Activated CD4-positive, CD25-positive, alpha-beta regulatory T cell treated with anti-CD3 and anti-CD28 coated beads, Interleukin-2, amount 50 U/mL, for 24 hours (primary cell): ENCODE results near the gene MAP4K4.
A peak's percentile ranks its signal among the peaks of the same experiment; 100 is the strongest.

Experiments
- ATAC-seq, 2 donors: fragments of 150-1000 bp; cut with Tn5 transposase; one replicate each; pipeline ENCODE4 v1.10.0; 2021; ENCODE audit warnings: mild to moderate bottlenecking in 1 of 2, moderate library complexity in 1 of 2

Gene MAP4K4

DNA sequence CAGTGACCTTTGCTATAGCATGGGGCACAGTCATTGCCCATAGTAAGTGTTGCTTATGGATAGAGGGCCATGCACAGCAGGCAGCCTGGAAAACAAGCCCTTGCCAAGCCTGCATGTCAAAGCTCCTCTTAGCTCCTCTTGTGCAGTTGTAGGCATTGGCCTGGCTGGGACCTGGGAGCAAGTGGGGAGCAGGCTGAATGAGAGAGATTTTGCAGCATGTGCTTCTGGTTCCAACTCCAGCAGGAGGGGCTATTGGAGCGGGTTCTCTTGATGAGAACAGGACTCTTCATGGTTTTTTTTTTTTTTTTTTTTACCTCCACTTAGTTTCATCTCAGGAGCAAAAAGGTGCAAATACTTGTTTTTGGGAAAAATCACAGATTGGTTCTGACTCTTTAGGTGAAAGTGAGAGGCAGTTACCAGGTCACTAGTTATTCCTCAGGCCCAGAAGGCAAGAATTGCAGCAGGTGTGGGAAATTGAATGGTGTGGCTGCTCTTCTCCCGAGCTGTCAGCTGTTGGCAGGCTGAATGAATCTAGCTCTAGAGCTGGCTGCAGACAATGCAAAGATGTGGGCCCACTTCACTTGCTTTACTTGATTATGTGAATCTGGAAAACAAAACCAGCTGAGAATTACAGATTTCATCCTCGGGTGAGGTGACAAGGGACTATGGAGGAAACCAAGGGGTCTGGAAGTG is 95.9 kb downstream of the MAP4K4 start:
- no peak for ATAC-seq

DNA sequence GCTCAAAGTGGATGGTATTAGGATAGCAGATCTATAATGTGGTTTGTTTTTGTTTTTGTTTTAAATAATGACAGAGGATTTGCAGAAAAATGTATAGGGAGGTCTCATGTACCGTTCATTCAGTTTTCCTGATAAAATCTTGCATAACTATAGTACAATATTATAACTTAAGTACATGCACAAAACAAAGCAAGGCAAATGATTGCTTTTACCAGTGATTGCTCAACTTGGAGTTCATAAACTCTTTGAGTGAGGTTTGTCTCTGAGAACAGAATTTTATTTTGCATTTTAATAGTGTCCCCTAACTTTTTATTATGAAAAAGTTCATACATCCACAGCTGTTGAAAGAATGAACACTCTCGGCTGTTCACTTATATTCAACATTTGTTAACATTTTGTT is 96.6 kb downstream of the MAP4K4 start:
- no peak for ATAC-seq

DNA sequence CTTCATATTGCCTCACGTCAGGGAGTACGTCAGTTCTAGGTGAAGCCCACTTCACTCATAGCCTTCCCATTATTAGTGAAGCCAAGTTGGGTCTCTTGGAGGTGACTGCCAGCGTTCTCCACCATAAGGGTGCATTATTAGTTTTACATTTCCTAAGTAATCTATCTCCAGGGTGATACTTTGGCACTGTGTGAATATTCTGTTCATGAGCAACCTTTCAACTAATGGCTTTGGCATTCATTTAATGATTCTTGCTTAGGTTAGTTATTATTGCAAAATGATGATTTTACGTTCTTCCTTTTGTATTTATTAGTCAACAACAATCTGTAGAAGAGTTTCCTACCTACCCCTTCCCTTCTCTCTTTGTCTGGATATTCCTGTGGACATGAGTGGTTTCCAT is 97.5 kb downstream of the MAP4K4 start:
- no peak for ATAC-seq

GRCh38 chr2:101796825-101797600 is 99.5 kb downstream of the MAP4K4 start:
- ATAC-seq = no peak

DNA sequence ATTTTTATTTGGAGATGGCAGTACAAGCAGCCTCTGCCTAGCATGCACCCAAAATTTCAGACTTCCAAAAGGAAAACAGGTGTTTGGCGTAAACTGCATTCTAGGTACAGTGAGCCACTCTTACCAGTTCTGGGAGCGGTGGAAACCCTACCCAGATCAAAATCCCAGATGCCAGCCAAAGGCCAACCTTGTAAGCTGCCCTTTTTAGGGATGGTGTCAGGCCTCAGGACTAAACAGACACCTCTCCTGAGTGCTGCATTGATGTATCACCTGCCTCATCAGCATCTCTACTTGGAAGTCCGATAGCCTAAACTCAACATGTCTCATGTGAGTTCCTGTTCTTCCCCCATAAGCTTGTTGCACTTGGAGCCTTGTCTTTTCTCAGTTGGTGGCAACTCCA is 104.0 kb downstream of the MAP4K4 start:
- no peak for ATAC-seq

DNA sequence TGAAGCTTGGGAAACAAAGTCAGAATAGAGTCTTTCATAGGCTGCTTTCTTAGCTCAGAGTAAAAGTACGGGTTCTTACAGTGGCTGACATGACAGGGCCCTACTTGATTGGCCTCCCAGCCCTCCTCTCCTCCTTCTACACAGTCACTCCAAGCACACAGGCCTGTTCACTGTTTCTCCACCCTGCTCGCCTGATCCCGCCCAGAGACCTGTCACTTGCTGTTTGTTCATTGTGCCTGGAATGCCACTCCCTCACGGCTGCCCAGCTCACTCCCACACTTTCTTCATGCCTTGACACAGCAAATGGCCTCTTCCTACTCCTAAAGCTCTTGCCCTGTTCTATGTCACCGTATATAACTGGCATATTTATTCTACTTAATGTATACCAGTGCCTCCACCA is 104.8 kb downstream of the MAP4K4 start:
- no peak for ATAC-seq

DNA sequence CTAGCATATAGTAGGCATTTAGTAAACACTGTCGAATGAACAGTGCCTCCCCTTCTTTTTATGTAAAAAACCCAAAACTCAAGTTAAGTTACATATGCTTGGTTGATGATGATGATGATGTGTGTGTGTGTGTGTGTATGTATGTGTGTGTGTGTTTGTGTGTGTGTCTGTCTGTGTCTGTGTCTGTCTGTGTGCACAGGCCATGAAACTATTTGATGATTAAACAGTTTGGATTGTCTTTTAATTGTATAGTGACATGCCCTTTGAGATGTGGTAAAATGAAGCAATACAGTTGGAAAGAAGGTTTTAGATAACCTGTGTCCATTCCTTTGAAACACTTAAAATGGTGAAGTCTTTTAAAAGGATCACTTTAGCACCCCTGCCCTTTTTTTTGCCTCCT is 105.6 kb downstream of the MAP4K4 start:
- ATAC-seq = no peak

- no peak for ATAC-seq
Observed at GRCh38 chr2:101803945-101804696, 106.6 kb downstream of the MAP4K4 start.

GRCh38 chr2:101805152-101806088 is 107.9 kb downstream of the MAP4K4 start:
- ATAC-seq = no peak

DNA sequence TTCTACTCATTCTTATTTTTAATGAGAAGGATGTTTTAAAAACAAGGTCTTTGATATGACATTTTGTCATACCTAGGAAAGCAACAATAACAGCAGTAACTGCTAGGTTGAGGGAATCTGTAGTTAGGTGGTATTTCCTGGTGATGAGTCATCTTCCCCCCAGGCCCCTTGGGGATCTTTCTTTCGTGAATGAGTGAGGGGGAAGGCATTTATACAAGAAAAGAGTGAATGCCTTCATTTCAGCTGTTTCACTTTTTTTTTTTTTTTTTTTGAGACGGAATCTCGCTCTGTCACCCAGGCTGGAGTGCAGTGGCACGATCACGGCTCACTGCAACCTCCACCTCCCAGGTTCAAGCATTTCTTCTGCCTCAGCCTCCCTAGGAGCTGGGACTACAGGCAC is 108.6 kb downstream of the MAP4K4 start:
- peak; percentile 44 to 62 for ATAC-seq

GRCh38 chr2:101806701-101807100 is 109.2 kb downstream of the MAP4K4 start:
- peak in 1 of 2 donors; percentile 7 for ATAC-seq

DNA sequence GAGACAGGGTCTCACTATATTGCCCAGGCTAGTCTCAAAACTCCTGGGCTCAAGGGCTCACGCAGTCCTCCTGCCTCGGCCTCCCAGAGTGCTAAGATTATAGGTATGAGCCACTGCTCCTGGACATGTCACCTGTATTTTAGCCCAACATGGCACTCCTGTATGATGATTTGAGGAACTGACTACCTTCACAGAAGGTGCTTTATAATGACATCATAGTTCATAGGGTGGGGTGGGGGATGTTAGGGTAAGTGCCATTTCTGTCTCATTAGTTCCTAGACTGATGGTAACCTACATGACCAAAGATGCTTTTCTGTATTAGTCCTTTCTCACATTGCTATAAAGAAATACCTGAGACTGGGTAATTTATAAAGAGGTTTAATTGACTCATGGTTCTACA is 109.7 kb downstream of the MAP4K4 start:
- ATAC-seq = no peak

DNA sequence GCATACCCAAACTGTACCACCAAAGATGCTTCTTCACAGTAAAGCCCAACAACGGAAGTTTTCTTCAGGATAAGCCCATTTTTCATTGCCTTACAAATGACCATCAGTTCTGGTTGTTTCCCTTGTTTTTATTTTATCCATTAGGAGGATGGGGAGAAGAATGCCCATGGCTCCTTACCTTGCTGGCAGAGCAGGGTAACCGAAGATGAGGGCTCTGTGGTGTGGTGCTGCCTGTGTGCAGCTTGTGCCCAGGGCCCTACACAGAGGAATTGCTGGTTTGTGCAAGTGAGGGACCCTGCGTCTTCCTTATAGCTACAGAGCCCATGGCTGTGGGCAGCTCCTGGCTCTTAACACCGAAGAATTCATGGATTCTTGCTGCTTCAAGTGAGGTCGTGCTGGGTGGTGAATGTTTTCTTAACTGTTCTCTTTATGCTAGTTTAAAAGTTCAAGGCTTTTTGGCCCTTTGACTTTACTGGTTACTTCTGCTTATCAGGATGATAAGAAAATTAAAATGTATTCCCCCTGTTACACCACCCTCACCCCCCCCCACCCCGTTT is 110.6 kb downstream of the MAP4K4 start:
- ATAC-seq = no peak

DNA sequence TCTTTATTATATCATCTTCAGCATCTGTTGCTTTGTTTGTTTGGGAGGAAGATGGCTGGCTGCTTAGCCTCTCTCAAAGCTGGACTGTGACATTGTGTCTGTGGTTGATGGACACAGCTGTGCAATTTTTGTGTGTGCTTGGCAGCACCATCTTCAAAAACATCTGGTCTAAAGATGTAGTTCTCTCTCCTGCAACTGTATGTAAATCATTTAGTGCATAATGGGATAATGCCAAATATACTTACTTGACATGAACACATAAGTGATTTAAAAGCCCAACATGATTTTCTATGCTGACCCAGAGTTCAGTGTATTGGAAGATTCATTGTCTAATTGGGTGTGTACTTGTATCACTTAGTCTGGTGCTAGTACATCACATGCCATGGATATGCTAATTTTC is 112.2 kb downstream of the MAP4K4 start:
- ATAC-seq = no peak

DNA sequence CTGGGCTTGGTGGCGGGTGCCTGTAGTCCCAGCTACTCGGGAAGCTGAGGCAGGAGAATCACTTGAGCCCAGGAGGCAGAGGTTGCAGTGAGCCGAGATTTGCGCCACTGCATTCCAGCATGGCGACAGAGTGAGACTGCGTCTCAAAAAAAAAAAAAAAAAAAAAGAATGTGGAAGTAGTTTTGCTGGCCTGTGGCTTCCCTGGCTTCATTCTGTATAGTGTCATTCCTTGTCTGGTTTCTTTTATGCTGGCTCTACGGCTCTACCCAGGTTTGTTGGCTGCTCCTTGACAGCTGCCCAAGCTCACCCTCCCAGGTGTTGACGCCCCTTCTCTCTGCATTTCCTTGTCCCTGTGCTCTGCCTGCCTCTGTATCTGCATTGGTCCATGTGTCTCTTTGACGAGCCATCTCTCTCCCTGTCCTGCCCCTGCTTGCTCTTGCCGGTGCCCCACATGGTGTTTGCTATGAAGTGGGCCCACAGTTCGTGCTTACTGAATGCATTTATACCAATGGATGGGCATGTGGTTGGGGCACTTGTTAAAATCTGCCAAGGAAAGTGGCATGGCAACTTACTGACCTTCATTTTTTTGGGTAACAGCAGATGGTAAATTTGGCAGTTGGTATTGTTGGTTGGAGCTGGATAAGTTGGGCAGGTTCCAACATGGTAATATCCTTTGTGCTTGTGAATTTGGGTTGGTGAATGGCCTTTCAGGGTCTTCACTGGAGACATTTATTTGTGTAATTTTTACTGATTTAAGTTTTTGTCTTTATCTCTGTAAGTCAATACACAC is 113.9 kb downstream of the MAP4K4 start:
- no peak for ATAC-seq

GRCh38 chr2:101812226-101812625 is 114.7 kb downstream of the MAP4K4 start:
- ATAC-seq = no peak

DNA sequence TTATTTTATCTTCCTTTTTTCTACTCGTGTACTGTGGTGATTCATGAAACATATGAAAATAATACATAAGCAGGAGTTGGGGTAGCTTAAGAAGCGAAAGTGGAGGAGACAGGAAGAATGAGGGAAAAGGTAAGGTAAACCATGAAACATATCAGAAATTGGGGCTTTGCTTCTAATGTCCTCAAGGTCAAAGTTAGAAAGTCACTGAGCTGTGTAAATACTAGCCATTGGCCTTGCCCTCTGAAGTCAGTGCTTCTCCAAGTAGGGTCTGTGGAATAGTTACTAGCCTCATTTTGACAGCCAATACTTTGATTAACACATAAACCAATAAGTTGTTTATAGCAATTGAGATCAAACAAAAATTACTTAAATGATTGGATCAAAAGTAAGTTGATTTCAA is 117.2 kb downstream of the MAP4K4 start:
- ATAC-seq = no peak

GRCh38 chr2:101815154-101815553 is 117.6 kb downstream of the MAP4K4 start:
- no peak for ATAC-seq

DNA sequence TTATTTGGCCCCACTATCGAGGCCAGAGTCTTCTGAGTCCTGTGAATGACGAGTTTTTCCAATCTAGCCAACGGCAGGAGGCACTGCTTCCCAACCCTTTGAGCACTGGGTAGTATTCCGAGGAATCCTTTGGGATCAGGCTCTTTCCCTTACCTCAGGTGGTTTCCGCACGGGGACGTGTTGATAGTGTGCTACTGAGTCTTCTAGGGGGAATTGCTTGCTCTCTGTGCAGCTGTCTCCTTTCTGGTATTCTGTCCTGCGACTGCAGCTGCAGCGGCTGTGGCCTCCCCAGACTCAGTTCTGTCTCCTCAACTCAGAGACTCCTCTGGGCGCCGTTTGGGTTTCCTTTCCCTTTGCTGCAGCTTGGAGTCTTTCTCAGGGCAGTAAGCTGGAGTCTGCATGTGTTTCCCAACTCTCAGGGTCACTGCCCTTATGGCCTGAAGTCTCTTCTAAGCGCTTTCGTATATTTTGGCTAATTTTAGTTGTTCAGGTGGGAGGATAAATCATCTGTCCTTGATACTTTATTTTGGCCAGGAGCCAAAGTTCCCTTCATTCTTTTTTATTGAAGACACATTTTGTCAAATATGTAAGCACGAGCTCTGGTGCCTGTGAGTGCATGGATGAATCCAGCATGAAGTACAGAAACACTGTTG is 118.4 kb downstream of the MAP4K4 start:
- ATAC-seq = no peak

GRCh38 chr2:101816598-101816997 is 119.1 kb downstream of the MAP4K4 start:
- no peak for ATAC-seq

- no peak for ATAC-seq
Observed at GRCh38 chr2:101817481-101817880, 120.0 kb downstream of the MAP4K4 start.
